HG03354 (cell line): ENCODE data around the gene PTPRN2.
"Not testable (repeated sequence)": the region's sequence is repeated elsewhere in the genome, so short reads cannot be mapped to it uniquely, and the experiment has no call there.

Experiments
- ATAC-seq: cut with Tn5 transposase; IDR thresholded peaks from one replicate; pipeline ENCODE4 v1.9.1; 2021; ENCODE audit warnings: mild to moderate bottlenecking; ENCODE audit not compliant: unreplicated experiment, poor library complexity, severe bottlenecking

The PTPRN2 gene

DNA sequence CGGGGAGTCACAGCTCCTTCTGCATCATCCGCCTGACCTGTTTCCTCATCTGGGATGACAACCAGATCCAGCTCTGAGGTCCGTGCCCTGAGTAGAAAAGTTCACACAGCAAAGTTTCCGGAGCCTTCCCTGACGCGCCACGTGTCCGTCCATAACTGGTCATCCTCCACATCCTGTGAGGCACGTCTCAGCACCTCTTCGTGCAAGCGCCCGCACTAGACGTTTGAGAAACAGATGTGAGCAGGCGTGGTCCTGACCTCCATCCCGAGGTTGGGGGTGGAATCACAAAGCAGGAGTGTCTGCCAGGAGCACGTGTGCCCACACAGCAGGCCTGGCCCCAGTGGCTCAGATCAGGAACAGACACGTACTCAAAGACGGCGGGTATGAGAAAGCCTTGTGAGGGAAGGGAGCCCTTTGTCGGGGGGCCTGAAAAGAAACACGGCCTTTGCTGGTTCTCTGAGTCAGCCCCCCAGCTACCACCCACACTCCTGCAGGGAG is 730.0 kb downstream of the PTPRN2 start:
- no peak for ATAC-seq

DNA sequence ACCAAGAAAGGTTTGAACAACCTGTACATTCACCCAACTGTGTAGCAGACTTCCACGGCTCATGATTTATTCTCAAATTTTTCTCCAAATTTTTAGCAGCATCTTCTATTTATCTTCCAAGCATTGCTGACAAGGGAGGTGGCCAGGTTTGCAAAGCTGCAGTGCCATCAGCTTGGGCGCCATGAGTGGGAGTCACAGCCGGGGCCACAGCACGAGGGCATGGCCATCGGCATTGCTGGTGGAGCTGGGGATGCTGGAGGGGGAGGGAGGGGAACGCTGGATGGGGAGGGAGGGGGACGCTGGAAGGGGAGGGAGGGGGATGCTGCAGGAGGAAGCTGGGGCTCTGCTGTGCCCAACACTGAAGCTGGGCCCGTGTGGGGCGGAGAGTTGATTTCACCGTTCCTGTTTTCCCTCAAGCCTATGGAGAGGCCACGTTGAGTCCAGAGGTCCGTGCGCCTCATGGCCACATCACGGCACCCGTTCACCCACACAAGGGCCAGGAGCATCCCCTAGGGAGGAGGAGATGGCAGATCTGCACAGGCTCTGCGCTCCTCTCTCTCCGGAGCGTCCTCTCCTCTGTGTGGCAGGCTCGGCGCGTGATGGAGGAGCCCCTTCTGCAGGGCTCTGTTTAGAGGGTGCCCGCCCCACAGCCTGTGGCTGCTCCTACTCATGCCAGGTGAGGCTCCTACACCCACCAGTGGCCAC is 730.6 kb downstream of the PTPRN2 start:
- no peak for ATAC-seq

DNA sequence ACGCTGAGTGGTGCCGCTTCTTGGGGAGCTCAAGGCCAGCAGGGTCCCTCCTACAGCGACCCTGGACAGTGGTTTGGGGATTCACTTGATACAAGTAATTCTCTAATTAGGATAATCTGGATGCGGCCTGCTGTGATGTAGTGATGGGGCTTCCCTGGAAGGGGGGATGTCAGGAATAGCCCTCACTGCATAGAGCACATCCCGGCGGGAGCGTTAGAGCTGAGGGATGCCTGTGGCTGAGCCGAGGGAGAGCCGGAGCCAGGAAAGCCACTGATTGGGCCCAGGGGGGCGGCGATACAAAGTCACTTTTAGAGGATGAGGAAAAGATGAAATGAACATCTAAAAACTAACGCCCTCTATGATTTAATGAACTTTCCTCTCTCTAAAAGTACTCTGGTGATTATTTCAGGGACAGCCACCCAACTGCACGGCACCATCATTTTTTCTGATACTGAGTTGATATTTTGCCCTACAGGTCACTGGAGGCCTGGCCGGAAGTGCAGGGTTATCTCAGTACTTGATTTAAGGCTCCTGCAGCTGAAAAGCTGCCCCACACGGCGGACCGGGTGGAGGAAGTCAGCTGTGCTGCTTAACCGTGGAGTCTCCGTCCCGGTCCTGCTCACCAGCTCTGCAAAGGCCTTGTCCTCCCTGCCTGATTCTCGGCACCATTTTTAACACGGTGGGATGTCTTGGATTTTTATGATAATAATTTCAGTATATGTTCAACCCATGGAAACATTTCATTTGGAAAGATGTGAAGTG is 732.0 kb downstream of the PTPRN2 start:
- ATAC-seq, result no peak

DNA sequence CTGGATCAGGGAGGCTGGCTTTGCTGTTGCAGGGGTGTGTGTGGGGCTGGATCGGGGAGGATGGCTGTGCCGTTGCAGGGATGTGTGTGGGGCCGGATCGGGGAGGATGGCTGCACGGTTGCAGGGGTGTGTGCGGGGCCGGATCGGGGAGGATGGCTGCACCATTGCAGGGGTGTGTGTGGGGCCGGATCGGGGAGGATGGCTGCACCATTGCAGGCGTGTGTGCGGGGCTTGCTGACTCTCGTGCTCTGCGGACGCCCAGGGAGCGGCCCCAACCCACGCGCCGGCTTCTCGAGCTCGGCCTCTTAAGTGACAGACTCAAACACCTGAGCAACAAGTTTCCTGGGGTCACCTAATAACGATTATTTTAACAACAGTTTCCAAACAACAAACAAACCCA is 732.6 kb downstream of the PTPRN2 start:
- ATAC-seq, result no peak

DNA sequence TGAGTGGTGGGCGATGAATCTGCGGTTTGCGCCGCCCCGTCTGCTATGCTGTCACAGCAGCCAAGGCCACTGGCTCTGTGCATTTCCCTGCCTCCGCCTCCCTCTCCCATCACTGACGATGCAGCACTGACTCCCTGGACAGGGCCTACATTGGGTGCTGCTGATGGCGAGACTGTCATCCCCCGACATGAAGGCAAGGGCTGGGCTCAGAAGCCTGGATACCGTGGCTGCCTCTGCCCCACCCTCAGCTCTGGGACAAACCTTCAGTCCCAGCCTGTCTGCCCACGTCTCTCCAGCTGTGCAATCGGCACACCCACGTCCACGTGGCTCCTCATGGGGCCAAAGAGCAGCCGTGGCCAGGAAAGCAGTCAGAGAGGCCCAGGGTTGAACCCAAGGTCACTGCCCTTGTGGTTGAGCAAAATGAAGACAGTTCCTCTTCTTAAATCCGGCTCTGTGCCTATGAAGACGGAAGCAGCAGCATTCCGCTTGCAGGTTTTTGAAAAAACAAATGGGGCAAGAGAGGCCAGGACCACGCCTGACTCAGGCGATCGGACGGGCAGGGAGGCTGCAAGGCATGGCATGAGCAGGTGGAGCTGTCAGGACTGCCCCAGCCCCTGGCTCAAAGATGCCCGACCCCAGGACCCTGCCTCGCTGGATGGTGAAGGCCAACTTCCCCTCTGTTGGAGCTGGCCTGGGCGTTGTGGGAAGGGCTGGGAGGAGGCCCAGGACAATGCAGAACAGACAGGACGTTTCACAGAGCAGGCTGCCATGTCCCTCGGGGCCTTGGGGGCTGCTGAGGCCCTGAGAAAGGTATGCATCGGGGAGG is 733.3 kb downstream of the PTPRN2 start:
- ATAC-seq, result no peak

DNA sequence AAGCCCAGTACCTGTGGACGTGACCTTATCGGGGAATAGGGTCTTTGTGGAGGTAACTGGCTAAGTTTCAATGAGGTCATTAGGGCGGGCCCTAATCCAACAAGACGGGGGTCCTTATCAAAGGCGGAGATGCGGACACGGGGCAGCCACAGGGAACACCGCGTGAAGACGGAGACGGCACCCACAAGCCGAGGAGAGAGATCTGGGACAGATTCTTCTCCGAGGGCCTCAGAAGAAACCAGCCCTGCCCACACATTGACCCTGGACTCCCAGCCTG is 733.9 kb downstream of the PTPRN2 start:
- ATAC-seq, result no peak

DNA sequence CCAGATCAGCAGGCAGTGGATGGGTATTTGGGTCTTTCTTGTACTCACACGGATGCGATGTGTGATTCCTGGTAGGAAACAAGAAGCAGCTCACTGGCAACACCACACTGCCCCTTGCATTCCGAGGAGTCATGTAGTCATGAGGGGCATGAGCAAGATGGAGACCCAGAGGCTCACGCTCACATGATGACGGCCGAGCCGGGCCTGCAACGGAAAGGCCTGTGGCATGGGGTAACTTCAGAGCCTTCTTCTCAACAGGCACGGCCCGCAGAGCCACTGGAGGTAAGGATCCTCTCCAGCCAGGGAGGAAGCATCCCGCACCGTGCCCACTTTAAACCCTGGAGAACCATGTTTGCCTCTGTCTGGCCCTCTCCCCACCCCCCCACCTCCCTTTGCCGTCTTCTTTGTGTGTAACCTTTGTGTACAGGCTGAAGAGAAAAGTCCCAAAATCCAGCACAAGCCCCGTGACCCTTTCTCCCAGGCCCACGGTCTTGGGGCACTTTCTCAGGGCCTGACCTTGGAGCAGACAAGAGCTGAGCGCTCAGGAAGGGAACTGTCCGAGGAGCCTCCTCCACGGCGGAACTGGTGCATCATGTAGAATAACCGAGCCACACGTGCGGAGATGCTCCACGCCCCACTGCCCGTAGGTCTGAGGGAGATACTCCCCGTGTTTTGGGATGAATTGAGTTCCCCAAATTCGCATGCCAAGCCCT is 734.4 kb downstream of the PTPRN2 start:
- ATAC-seq, result no peak

DNA sequence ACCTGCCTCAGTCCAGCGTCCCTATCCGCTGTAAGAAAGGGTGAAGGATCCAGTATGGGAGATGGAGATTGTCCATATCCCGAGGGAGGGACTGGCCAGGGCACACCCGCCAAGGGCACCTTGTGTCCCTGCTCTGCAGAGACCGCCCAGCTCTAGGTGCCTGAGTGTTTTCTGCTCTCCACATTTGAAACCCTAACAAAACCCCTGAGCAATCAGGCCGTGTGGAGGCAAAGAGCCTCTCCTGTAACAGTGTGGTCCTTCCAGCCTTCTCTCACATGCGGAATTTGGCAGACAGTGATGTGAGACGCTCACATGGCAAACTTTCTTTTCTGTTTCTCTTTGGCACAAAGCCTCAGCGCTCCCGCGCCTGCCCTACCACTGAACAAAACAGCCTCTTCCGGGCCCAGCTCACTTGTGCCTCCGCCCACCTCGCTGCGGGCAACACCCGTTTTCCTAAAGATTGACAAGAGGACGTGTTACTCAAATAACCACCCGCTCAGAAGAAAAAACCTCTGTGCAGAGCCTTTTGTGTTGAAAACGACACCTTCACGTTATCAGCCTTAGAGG is 736.0 kb downstream of the PTPRN2 start:
- no peak for ATAC-seq

DNA sequence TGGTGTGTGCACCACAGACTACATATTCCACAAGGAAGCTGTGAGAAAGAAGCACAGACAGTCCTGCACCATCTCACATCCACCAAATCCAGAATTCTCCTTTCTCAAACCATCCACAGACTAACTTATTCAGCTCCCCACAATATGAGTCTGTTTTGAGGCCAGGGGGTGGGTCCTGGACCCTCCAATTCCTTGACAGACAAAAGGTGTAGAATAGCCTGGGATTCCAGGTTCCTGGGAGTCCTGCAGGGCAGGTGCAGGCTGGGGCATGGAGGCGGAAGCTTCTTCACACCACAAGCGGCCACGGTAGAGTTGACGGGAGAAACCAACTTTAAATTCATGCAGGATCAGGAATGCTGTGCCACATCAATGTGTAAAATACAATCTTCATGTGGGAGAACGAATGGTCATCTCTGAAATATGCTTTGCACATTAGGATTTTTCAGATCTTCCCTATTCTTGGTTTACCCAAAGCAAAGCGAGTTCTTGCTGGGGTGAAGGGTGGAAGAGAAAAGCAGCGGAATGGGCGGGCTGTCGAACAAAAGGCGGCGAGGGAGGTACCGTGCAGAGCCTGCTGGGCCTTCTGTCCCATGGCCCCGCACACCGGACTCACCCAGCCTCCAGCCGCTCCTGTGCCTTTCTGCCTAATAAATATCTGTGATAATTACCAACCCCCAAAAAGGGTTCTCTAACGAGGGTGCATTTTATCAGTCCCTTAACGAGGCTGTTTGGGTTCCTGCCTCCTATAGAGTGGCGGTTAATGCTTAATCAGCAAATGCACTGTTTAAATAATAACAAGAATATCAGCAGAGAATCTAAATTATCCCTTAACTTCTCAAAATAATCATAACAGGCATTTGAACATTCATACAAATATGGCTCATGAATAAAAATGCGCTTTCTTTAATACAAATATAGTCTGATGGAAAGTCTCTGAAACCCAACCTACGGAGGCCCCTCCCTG is 736.9 kb downstream of the PTPRN2 start:
- no peak for ATAC-seq

DNA sequence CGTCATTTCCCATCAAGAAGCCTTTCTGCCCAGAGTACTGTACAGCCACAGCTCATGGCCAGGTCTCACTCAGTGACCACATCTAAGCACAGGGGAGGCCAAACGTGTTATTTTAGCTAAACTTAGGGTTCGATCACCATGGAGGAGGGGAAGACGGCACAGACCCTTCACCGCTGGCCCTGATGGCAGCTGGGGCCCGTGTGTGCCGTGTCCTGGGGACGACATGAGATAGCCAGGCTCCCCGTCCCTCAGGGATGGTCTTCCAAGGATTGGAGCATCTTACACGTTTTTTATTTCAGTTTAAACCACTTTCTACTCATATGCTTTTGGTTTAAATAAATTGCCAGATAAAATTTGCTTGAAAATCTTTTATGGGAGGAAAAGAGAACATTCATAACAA is 737.9 kb downstream of the PTPRN2 start:
- ATAC-seq, result no peak

DNA sequence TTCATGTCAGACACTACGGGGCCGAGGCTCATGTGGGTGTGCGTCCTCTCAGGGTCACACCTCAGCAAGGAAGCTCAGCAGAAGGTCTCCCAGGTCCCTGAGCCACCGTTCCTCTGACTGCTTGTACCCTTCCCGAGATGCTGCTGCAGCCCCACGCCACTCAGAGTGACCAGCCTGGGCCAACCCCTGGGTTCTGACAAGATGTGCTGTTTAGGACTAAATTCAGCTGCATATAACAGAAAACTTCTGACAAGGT is 738.4 kb downstream of the PTPRN2 start:
- ATAC-seq, result no peak

DNA sequence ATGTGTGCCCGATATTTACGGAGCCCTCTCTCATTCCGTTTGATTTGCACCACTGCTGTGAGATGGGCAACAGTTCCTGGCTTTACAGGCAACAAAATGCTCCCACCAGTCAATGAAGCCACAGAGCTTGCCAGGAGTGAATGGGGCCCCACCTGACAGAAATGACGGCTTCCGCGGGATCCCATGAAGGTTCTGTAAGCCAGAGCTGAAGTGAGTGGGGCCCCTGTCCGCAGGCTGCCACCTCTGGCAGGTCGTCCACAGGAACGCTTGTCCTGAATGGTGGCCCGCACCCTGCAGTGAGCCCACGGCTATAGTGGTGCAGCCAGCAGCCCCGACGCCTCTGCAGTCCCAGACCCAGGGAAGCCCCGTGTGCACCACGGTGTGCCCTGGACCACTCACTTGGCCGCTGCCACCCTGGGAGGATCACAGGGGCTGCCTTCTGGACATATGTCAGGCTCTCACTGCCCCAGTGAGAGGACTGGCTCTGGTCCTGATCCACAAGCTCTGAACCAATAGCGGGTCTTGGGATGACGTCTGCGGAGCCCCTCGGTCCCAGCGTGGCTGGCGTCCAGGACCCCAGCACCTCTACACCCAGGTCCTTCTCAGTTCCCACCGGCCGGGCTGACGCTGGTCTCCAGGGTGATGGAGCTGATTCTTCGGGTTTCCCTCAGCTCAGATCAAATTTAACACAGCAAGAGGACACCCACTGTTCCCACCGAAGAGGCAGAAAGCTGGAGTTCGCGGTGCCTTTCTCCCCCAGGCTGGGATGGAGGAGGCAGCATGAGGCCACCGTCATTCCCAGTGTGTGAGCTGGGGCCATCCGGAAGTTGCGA is 738.9 kb downstream of the PTPRN2 start:
- ATAC-seq, result no peak

DNA sequence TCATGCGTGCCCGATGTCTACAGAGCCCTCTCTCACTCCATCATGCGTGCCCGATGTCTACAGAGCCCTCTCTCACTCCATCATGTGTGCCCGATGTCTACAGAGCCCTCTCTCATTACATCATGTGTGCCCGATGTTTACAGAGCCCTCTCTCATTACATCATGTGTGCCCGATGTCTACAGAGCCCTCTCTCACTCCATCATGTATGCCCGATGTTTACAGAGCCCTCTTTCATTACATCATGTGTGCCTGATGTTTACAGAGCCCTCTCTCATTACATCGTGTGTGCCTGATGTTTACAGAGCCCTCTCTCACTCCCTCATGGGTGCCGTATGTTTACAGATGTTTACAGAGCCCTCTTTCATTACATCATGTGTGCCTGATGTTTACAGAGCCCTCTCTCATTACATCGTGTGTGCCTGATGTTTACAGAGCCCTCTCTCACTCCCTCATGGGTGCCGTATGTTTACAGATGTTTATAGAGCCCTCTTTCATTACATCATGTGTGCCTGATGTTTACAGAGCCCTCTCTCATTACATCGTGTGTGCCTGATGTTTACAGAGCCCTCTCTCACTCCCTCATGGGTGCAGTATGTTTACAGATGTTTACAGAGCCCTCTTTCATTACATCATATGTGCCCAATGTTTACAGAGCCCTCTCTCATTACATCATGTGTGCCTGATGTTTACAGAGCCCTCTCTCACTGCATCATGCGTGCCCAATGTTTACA is 739.7 kb downstream of the PTPRN2 start:
- not testable (repeated sequence) for ATAC-seq

DNA sequence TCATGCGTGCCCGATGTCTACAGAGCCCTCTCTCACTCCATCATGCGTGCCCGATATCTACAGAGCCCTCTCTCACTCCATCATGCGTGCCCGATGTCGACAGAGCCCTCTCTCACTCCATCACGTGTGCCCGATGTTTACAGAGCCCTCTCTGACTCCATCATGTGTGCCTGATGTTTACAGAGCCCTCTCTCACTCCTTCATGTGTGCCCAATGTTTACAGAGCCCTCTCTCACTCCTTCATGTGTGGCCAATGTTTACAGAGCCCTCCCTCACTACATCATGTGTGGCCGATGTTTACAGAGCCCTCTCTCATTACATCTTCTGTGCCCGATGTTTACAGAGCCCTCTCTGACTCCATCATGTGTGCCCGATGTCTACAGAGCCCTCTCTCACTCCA is 740.9 kb downstream of the PTPRN2 start:
- ATAC-seq, result not testable (repeated sequence)

DNA sequence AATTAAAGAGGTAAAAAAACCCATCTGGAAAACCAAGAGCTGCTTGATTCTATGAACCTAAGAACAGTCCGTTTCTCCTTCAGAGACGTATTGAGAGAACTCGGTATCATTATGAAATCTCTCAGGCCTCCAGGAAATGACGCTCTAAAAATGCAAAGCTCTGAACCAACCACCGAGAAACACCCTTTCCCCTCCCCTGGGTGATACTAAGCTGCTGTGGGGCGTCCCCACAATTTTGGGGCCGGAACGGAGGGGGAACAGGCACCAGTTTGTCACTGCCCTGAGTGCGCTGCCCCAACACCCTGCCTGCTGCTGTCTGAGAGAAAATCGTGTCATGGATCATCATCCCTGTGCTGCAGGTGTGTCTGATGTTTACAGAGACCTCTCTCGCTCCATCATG is 741.4 kb downstream of the PTPRN2 start:
- ATAC-seq, result no peak

DNA sequence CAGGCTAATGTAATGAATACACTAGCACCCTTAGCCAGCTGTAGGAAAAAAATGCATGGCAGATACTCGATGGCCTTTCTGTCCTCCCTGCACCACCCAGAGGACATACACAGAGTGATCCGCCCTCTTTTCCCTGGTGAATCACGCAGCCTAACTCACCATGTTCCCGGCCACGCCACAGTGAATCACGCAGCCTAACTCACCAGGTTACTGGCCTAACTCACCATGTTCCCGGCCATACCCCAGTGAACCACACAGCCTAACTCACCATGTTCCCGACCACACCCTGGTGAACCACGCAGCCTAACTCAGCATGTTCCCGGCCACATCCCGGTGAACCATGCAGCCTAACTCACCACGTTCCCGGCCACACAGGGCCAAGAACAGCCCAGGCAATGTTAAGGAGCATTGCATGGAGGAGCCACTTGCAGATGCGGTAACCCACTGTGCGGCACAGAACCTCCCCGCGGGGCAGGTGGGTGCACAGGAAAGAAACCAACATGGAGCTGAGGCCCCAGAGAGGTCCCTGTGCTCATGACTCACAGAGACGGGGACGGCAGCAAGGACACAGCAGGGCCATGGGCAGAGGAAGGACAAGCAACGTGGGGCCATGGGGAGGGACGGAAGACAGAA is 742.3 kb downstream of the PTPRN2 start:
- ATAC-seq, result no peak

DNA sequence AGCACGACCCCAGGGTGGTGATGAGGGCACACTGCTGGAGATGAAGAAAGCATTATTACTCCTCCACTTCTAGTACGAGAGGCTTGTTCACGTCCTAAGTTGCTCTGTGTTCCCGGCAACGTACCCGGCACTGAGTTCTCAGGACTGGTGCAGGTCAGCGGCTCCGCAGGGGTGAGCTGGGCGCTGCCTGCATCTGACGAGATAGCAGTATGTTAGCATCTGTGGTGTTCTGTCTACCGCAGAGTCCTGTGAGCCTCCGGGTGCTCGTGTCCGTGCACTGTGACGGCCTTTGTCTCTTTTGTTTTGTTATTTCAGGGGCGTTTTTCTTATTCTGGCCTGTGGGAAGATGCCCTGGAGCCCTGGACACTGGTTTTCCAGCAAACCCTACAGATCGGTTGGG is 743.0 kb downstream of the PTPRN2 start:
- ATAC-seq, result no peak
